ENCODE measurements around the gene CD101. TPM values are rescaled to one million over a fixed set of nuclear protein-coding genes. Genes with fewer than 3 reads are reported as not detected.

The CD101 gene
- total RNA-seq, 3 donors from 2014 or later, result 0.32 to 3.9 (median 0.73) TPM

DNA sequence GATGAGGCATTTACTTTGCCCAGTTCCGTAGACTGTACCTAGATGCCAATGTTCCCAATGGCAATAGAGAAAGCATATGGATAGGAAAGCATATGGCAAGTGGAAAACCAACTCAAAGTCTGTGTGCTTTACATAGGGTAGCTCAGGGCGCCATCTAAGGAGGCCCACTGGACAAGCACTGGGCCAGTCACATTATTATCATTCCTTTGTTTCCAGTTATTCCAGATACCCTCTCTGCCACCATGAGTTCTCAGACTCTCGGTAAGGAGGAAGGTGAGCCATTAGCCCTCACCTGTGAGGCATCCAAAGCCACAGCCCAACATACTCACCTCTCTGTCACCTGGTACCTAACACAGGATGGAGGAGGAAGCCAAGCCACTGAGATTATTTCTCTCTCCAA is 9.8 kb downstream of the CD101 start:
- no peak for TF ChIP-seq POLR2AphosphoS5 (IDR thresholded peaks at IDR 0.05)
- no peak for TF ChIP-seq POLR2A (IDR thresholded peaks at IDR 0.05)
- TF ChIP-seq, protein P1, sequence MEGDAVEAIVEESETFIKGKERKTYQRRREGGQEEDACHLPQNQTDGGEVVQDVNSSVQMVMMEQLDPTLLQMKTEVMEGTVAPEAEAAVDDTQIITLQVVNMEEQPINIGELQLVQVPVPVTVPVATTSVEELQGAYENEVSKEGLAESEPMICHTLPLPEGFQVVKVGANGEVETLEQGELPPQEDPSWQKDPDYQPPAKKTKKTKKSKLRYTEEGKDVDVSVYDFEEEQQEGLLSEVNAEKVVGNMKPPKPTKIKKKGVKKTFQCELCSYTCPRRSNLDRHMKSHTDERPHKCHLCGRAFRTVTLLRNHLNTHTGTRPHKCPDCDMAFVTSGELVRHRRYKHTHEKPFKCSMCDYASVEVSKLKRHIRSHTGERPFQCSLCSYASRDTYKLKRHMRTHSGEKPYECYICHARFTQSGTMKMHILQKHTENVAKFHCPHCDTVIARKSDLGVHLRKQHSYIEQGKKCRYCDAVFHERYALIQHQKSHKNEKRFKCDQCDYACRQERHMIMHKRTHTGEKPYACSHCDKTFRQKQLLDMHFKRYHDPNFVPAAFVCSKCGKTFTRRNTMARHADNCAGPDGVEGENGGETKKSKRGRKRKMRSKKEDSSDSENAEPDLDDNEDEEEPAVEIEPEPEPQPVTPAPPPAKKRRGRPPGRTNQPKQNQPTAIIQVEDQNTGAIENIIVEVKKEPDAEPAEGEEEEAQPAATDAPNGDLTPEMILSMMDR (IDR thresholded peaks at IDR 0.05), result no peak
- Histone ChIP-seq H3K4me1 (no peaks in the 10 kb centered on the region), H3K9me3 (no peaks in the 10 kb centered on the region), H3K27me3 (no peaks in the 10 kb centered on the region), H3K27ac (no peak overlapping the region), H3K36me3 (no peaks in the 10 kb centered on the region), H3K4me3 (no peak overlapping the region)
- intact Hi-C loops (cut with DNase I; ENCODE audit: low total_unique reads), result no loop called here
- no peak for DNase-seq (ENCODE audit: low spot score in 2 of 2)

DNA sequence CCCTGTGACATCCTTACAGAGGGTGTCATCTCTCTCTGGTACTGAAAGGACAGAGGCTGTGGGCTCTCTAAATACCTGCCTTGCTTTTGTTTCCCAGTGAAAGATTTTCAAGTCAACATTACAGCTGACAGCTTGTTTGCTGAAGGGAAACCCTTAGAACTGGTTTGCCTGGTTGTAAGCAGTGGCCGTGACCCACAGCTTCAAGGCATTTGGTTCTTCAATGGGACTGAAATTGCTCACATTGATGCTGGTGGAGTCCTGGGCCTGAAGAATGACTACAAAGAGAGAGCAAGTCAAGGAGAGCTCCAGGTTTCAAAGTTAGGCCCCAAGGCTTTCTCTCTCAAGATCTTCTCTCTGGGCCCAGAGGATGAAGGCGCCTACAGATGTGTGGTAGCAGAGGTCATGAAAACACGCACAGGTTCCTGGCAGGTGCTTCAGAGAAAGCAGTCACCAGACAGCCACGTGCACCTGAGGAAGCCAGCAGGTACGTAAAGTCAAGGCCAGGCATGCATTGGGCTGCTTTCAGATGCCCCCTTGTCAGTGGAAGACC is 11.8 kb downstream of the CD101 start:
- H3K9me3 ChIP-seq, result no peaks in the 10 kb centered on the region
- intact Hi-C loops (cut with DNase I; ENCODE audit: low total_unique reads), result no loop called here
- no peaks in the 10 kb centered on the region for H3K36me3 ChIP-seq
- DNase-seq (ENCODE audit: low spot score in 2 of 2), result peak; percentile 44 to 54
- TF ChIP-seq POLR2AphosphoS5 (IDR thresholded peaks at IDR 0.05) (peak in 2 of 3 donors; percentile 15 to 52), POLR2A (IDR thresholded peaks at IDR 0.05) (no peak)
- H3K4me1 ChIP-seq, result no peaks in the 10 kb centered on the region
- no peaks in the 10 kb centered on the region for H3K27me3 ChIP-seq
- no peak overlapping the region for H3K4me3 ChIP-seq
- H3K27ac ChIP-seq, result peak overlapping the region; percentile 50 to 56

DNA sequence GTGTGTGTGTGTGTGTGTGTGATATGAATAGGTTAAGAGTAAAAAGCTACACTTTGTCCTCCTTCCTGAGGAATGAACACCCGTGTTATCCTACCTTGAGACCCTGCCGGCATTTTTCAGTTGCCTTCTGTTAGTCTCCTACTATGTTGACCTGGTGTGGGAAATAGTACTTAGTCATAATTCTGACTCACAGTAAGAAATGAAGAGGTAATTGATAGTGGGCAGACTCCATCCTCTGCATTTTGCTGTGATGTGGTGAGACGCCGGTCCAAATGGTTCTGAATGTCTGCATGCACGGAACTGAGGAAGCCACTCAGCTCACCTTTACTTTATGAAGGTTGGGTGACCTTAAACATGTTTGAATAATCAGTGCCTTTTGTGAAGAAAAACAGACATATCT is 12.6 kb downstream of the CD101 start:
- Histone ChIP-seq H3K27me3 (no peaks in the 10 kb centered on the region), H3K4me3 (no peak overlapping the region), H3K4me1 (no peaks in the 10 kb centered on the region), H3K27ac (no peak overlapping the region), H3K36me3 (no peaks in the 10 kb centered on the region), H3K9me3 (no peaks in the 10 kb centered on the region)
- DNase-seq (ENCODE audit: low spot score in 2 of 2), result no peak
- intact Hi-C loops (cut with DNase I; ENCODE audit: low total_unique reads), result no loop called here
- TF ChIP-seq, protein P1 (IDR thresholded peaks at IDR 0.05), result no peak
- TF ChIP-seq POLR2A (IDR thresholded peaks at IDR 0.05) (no peak), POLR2AphosphoS5 (IDR thresholded peaks at IDR 0.05) (no peak)

DNA sequence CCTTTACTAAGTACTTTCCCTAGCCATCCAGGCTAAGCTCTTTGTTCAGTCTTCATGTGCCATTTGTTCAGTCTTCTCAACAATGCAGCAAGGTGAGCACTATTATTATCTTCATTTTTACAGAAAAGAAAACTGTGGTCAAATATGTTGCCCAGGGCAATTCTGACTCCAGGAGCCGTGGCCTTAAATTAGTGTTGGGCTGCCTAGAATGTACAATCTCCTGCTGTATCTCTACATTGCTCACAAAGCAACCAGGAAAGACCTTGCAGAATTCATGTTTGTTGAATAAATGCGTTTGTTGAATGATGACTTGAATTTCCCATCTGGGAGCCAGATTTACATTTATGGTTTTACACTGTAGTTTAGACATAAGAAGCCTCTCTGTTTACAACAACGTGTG is 14.2 kb downstream of the CD101 start:
- intact Hi-C loops (cut with DNase I; ENCODE audit: low total_unique reads), result no loop called here
- TF ChIP-seq POLR2AphosphoS5 (IDR thresholded peaks at IDR 0.05) (no peak), POLR2A (IDR thresholded peaks at IDR 0.05) (no peak)
- TF ChIP-seq, protein P1 (IDR thresholded peaks at IDR 0.05), result no peak
- H3K9me3 ChIP-seq, result no peaks in the 10 kb centered on the region
- H3K27me3 ChIP-seq, result no peaks in the 10 kb centered on the region
- no peaks in the 10 kb centered on the region for H3K4me1 ChIP-seq
- no peaks in the 10 kb centered on the region for H3K36me3 ChIP-seq
- no peak overlapping the region for H3K27ac ChIP-seq
- no peak overlapping the region for H3K4me3 ChIP-seq
- no peak for DNase-seq (ENCODE audit: low spot score in 2 of 2)

DNA sequence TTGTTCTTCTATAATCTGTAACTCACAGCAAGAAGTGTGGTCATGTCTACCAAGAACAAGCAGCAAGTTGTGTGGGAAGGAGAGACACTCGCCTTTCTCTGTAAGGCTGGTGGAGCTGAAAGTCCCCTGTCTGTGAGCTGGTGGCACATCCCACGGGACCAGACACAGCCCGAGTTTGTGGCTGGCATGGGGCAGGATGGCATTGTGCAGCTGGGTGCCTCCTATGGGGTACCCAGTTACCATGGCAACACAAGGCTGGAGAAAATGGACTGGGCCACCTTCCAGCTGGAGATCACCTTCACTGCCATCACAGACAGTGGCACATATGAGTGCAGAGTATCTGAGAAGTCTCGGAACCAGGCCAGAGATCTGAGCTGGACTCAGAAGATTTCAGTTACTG is 15.5 kb downstream of the CD101 start:
- no peak overlapping the region for H3K27ac ChIP-seq
- H3K9me3 ChIP-seq, result no peaks in the 10 kb centered on the region
- TF ChIP-seq, protein P1 (IDR thresholded peaks at IDR 0.05), result no peak
- TF ChIP-seq POLR2AphosphoS5 (IDR thresholded peaks at IDR 0.05) (no peak), POLR2A (IDR thresholded peaks at IDR 0.05) (no peak)
- H3K36me3 ChIP-seq, result no peaks in the 10 kb centered on the region
- no peak overlapping the region for H3K4me3 ChIP-seq
- intact Hi-C loops (cut with DNase I; ENCODE audit: low total_unique reads), result no loop called here
- H3K27me3 ChIP-seq, result no peaks in the 10 kb centered on the region
- no peak for DNase-seq (ENCODE audit: low spot score in 2 of 2)
- H3K4me1 ChIP-seq, result no peaks in the 10 kb centered on the region

DNA sequence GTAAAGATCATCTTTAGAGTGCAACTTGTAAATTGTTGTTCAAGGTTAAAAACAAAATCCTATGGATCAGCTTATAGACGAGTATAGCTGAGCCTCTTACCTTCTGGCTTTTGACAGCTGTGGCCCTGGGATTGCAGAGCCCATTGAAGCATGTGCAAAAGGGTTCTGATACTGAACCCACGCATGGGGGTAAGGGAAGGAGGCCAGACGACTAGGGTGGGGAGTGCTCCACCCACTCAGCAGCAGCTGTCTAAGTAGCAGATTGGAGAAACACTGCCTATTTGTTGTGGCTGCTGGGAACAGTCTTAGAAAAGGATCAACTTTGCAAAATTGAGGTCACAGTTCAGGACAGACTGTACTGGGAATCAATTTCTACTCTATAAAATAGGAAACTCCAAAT is 16.1 kb downstream of the CD101 start:
- H3K9me3 ChIP-seq, result no peaks in the 10 kb centered on the region
- H3K4me1 ChIP-seq, result no peaks in the 10 kb centered on the region
- DNase-seq (ENCODE audit: low spot score in 2 of 2), result no peak
- no peak for TF ChIP-seq POLR2A (IDR thresholded peaks at IDR 0.05)
- no peak for TF ChIP-seq POLR2AphosphoS5 (IDR thresholded peaks at IDR 0.05)
- no peaks in the 10 kb centered on the region for H3K27me3 ChIP-seq
- no peak overlapping the region for H3K4me3 ChIP-seq
- no peaks in the 10 kb centered on the region for H3K36me3 ChIP-seq
- intact Hi-C loops (cut with DNase I; ENCODE audit: low total_unique reads), result no loop called here
- H3K27ac ChIP-seq, result no peak overlapping the region
